Measurements from ENCODE around the gene ZBTB3. TPM values are rescaled to one million over a fixed set of nuclear protein-coding genes. Genes with fewer than 3 reads are reported as not detected.

Gene ZBTB3
- total RNA-seq, 1 donor from 2014 or later: 13.4 TPM

DNA sequence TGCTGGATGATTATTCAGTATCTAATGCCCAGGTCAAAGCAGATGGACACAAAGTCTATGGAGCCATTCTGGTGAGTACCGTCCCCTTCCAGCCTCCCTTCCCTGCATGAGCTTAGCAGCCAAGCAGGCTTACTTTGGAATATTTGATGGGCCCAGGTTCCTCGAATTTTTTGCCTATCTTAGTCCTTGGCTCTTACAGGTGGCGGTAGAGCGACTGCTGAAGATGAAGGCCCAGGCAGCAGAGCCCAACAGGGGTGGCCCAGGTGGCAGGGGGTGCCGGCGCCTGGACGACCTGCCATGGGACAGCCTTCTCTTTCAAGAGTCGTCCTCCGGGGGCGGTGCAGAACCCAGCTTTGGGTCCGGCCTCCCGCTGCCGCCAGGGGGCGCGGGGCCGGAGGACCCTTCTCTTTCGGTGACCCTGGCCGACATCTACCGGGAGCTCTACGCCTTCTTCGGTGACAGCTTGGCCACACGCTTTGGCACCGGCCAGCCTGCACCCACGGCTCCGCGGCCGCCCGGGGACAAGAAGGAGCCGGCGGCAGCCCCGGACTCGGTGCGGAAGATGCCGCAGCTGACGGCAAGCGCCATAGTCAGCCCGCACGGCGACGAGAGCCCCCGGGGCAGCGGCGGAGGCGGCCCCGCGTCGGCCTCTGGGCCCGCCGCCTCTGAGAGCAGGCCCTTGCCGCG, 32.5 kb upstream of the ZBTB3 start:
- peaks cover 17% of the 10 kb centered on the region for H3K4me1 Mint-ChIP-seq (ENCODE audit: low read depth)
- H3K36me3 Mint-ChIP-seq (ENCODE audit: insufficient read depth): peaks cover 8% of the 10 kb centered on the region
- no peaks in the 10 kb centered on the region for H3K9me3 Mint-ChIP-seq (ENCODE audit: low read depth)
- peak; percentile 85 for DNase-seq (ENCODE audit: low spot score, unreplicated experiment)
- H3K27me3 Mint-ChIP-seq: no peaks in the 10 kb centered on the region
- peak overlapping the region; percentile 69 for H3K4me3 Mint-ChIP-seq (ENCODE audit: low read depth)
- H3K27ac Mint-ChIP-seq: peak overlapping the region; percentile 76
- TF ChIP-seq CTCF (IDR thresholded peaks at IDR 0.05; ENCODE audit: unreplicated experiment): peak; percentile 93

GRCh38 chr11:62782753-62783152, 28.8 kb upstream of the ZBTB3 start:
- H3K27me3 Mint-ChIP-seq: no peaks in the 10 kb centered on the region
- H3K27ac Mint-ChIP-seq: no peak overlapping the region
- no peak for DNase-seq (ENCODE audit: low spot score, unreplicated experiment)
- no peaks in the 10 kb centered on the region for H3K9me3 Mint-ChIP-seq (ENCODE audit: low read depth)
- peaks cover 4% of the 10 kb centered on the region for H3K4me1 Mint-ChIP-seq (ENCODE audit: low read depth)
- TF ChIP-seq CTCF (IDR thresholded peaks at IDR 0.05; ENCODE audit: unreplicated experiment): no peak
- no peak overlapping the region for H3K4me3 Mint-ChIP-seq (ENCODE audit: low read depth)
- H3K36me3 Mint-ChIP-seq (ENCODE audit: insufficient read depth): peaks cover 12% of the 10 kb centered on the region

DNA sequence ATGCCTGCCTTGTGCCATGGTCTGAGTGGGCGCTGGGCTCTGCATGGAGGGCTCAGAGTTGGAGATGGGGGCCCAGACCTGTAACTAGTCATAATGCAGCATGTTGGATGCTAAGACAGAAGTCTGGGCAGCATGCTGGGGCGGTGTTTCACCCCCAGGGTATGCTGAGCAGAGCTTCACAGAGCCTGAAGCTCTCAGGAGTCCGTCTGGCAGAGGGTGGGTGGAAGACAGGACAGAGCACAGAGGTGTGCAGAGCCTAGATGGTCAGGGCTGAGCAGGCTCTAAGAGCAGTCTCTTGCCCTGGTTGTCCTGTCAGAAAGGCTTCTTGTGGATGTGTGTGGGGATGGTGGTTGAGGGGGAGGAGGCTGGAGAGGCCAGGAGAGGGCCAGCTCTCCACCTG, 24.5 kb upstream of the ZBTB3 start:
- no peaks in the 10 kb centered on the region for H3K4me1 Mint-ChIP-seq (ENCODE audit: low read depth)
- H3K27ac Mint-ChIP-seq: peak overlapping the region; percentile 54
- TF ChIP-seq CTCF (IDR thresholded peaks at IDR 0.05; ENCODE audit: unreplicated experiment): no peak
- no peaks in the 10 kb centered on the region for H3K27me3 Mint-ChIP-seq
- no peak for DNase-seq (ENCODE audit: low spot score, unreplicated experiment)
- no peaks in the 10 kb centered on the region for H3K9me3 Mint-ChIP-seq (ENCODE audit: low read depth)
- peaks cover 18% of the 10 kb centered on the region for H3K36me3 Mint-ChIP-seq (ENCODE audit: insufficient read depth)
- no peak overlapping the region for H3K4me3 Mint-ChIP-seq (ENCODE audit: low read depth)

DNA sequence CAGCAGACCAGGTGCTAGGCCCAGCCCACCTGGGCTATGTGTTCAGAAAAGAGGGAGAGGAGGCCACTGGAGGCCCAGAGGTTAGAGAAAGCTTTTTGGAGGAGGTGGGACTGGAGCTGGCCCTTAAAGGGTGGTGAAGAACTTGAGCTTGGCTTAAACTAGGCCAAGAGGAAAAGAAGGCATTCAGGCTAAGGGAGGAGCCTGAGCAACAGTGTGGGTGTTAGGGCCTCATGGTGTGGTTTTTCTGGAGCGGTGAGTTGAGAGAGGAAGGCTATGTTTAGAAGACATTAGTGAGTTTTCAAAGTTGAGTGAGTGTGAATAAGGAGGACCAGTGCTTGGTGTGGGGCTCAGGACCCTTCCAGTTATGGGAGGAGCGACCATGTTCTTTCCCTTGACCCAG, 23.4 kb upstream of the ZBTB3 start:
- peak overlapping the region; percentile 4 for H3K27ac Mint-ChIP-seq
- TF ChIP-seq CTCF (IDR thresholded peaks at IDR 0.05; ENCODE audit: unreplicated experiment): no peak
- H3K27me3 Mint-ChIP-seq: no peaks in the 10 kb centered on the region
- DNase-seq (ENCODE audit: low spot score, unreplicated experiment): no peak
- peaks cover 14% of the 10 kb centered on the region for H3K36me3 Mint-ChIP-seq (ENCODE audit: insufficient read depth)
- H3K9me3 Mint-ChIP-seq (ENCODE audit: low read depth): no peaks in the 10 kb centered on the region
- H3K4me1 Mint-ChIP-seq (ENCODE audit: low read depth): no peaks in the 10 kb centered on the region
- no peak overlapping the region for H3K4me3 Mint-ChIP-seq (ENCODE audit: low read depth)

DNA sequence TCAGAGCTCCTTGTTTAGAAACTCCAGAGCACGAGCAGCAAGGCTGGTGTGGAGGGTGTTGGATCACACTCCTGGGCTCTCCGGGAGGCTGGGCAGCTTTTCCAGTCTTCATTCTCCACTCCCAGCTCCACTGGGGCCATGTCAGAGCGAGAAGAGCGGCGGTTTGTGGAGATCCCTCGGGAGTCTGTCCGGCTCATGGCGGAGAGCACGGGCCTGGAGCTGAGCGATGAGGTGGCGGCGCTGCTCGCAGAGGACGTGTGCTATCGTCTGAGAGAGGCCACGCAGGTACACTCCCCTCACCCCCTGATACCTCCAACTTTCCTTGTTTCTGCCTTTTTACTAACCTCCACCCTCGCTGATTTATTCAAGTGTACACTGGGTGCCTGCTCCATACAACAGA, 21.7 kb upstream of the ZBTB3 start:
- Mint-ChIP-seq H3K9me3 (ENCODE audit: low read depth) (no peaks in the 10 kb centered on the region), H3K4me1 (ENCODE audit: low read depth) (peaks cover 3% of the 10 kb centered on the region), H3K27ac (no peak overlapping the region), H3K27me3 (no peaks in the 10 kb centered on the region), H3K4me3 (ENCODE audit: low read depth) (no peak overlapping the region), H3K36me3 (ENCODE audit: insufficient read depth) (peaks cover 12% of the 10 kb centered on the region)
- TF ChIP-seq CTCF (IDR thresholded peaks at IDR 0.05; ENCODE audit: unreplicated experiment): no peak
- no peak for DNase-seq (ENCODE audit: low spot score, unreplicated experiment)
